ENCODE measurements around the gene PRKCH.

PRKCH gene

GRCh38 chr14:61426048-61426447 lies 104.7 kb downstream of the PRKCH start (continued):
- no peak for TF ChIP-seq BACH2 (CRISPR knock-in tag; IDR thresholded peaks at IDR 0.05; ENCODE audit: borderline replicate concordance)

GRCh38 chr14:61428261-61428660 lies 106.9 kb downstream of the PRKCH start:
- no peak for TF ChIP-seq ARNTL (CRISPR knock-in tag; IDR thresholded peaks at IDR 0.05; ENCODE audit: borderline replicate concordance, low read depth)
- TF ChIP-seq ZNF70 (CRISPR knock-in tag; IDR thresholded peaks at IDR 0.05) = no peak
- TF ChIP-seq ZNF8 (CRISPR knock-in tag; IDR thresholded peaks at IDR 0.05) = no peak
- no peak for TF ChIP-seq CSDC2 (CRISPR knock-in tag; IDR thresholded peaks at IDR 0.05)
- ATAC-seq = no peak

- ATAC-seq = no peak
- TF ChIP-seq ZFP30 (CRISPR knock-in tag; IDR thresholded peaks at IDR 0.05) (no peak), BACH2 (CRISPR knock-in tag; IDR thresholded peaks at IDR 0.05; ENCODE audit: borderline replicate concordance) (no peak), ESRRG (CRISPR knock-in tag; IDR thresholded peaks at IDR 0.05) (no peak), TSHZ2 (CRISPR knock-in tag; IDR thresholded peaks at IDR 0.05) (no peak), PATZ1 (CRISPR knock-in tag; IDR thresholded peaks at IDR 0.05; ENCODE audit: borderline replicate concordance) (no peak), PPARA (CRISPR knock-in tag; IDR thresholded peaks at IDR 0.05; ENCODE audit: borderline replicate concordance) (no peak), ZNF565 (CRISPR knock-in tag; conservative IDR thresholded peaks at IDR 0.05; ENCODE audit: low read depth) (no peak), RARB (CRISPR knock-in tag; IDR thresholded peaks at IDR 0.05) (no peak), TCF4 (CRISPR knock-in tag; IDR thresholded peaks at IDR 0.05; ENCODE audit: borderline replicate concordance) (no peak), ZC3H10 (CRISPR knock-in tag; IDR thresholded peaks at IDR 0.05) (no peak), GLIS3 (CRISPR knock-in tag; IDR thresholded peaks at IDR 0.05) (no peak), ZFP3 (CRISPR knock-in tag; IDR thresholded peaks at IDR 0.05) (no peak), OSR1 (CRISPR knock-in tag; IDR thresholded peaks at IDR 0.05) (no peak), TOX (CRISPR knock-in tag; IDR thresholded peaks at IDR 0.05; ENCODE audit: borderline replicate concordance) (no peak), ZNF70 (CRISPR knock-in tag; IDR thresholded peaks at IDR 0.05) (no peak), POU6F1 (CRISPR knock-in tag; IDR thresholded peaks at IDR 0.05; ENCODE audit: borderline replicate concordance, low read depth) (no peak), ISL1 (CRISPR knock-in tag; IDR thresholded peaks at IDR 0.05) (no peak)
Measured at GRCh38 chr14:61429316-61429715, 107.9 kb downstream of the PRKCH start.

GRCh38 chr14:61430066-61430757 lies 108.8 kb downstream of the PRKCH start:
- no peak for ATAC-seq

More at GRCh38 chr14:61430066-61430757, 108.8 kb downstream of the PRKCH start:
- TF ChIP-seq TOX (CRISPR knock-in tag; IDR thresholded peaks at IDR 0.05; ENCODE audit: borderline replicate concordance) = no peak
- no peak for TF ChIP-seq PATZ1 (CRISPR knock-in tag; IDR thresholded peaks at IDR 0.05; ENCODE audit: borderline replicate concordance)
- TF ChIP-seq ESRRG (CRISPR knock-in tag; IDR thresholded peaks at IDR 0.05) = no peak
- TF ChIP-seq PPARA (CRISPR knock-in tag; IDR thresholded peaks at IDR 0.05; ENCODE audit: borderline replicate concordance) = no peak
- no peak for TF ChIP-seq CREB5 (CRISPR knock-in tag; IDR thresholded peaks at IDR 0.05; ENCODE audit: low read depth)
- no peak for TF ChIP-seq ZFP30 (CRISPR knock-in tag; IDR thresholded peaks at IDR 0.05)
- no peak for TF ChIP-seq ISL1 (CRISPR knock-in tag; IDR thresholded peaks at IDR 0.05)
- no peak for TF ChIP-seq ARNTL (CRISPR knock-in tag; IDR thresholded peaks at IDR 0.05; ENCODE audit: borderline replicate concordance, low read depth)
- TF ChIP-seq OSR1 (CRISPR knock-in tag; IDR thresholded peaks at IDR 0.05) = no peak

Data from SK-N-SH treated with all-trans-retinoic acid at 6 μM for 48 hours (cell line).